Vagina (tissue), 2 donors: ENCODE data around the gene FLYWCH1. TPM values are rescaled to one million over a fixed set of nuclear protein-coding genes. Genes with fewer than 3 reads are reported as not detected.

ENCODE experiments used
- DNase-seq, 2 donors: peaks; one replicate each; pipeline ENCODE4 v3.0.0-alpha.2; 2017; ENCODE audit errors: extremely low spot score in 2 of 2
- H3K27ac ChIP-seq: fragments of 200-600 bp; sonication (generic); one replicate; pipeline ENCODE4 v1.5.1; 2019
- H3K27me3 ChIP-seq: fragments of 200-600 bp; sonication (generic); one replicate; pipeline ENCODE4 v1.5.1; 2019
- H3K36me3 ChIP-seq, 2 donors: fragments of 200-600 bp; sonication (generic); one replicate each; pipeline ENCODE4 v1.5.1; 2017 to 2019
- H3K4me1 ChIP-seq: fragments of 200-600 bp; sonication (generic); one replicate; pipeline ENCODE4 v1.5.1; 2019
- H3K4me3 ChIP-seq, 2 donors: fragments of 200-600 bp; sonication (generic); 1 replicate in 1 of 2; 2 replicates in 1 of 2; pipeline ENCODE4 v1.5.1; 2016 to 2019
- H3K9me3 ChIP-seq: fragments of 200-600 bp; sonication (generic); one replicate; pipeline ENCODE4 v1.5.1; 2019
- CTCF ChIP-seq, 3 experiments: fragments of 450-650 bp in 2 of 3; fragments of 200-600 bp in 1 of 3; sonication (generic) in 1 of 3; IDR thresholded peaks; one replicate each; pipeline ENCODE4 v1.5.1; 2017 to 2019; ENCODE audit warnings: antibody characterized with exemption in 3 of 3, mild to moderate bottlenecking in 2 of 3, moderate library complexity in 2 of 3
- POLR2A ChIP-seq, 2 donors: fragments of 450-650 bp; IDR thresholded peaks; one replicate each; pipeline ENCODE4 v1.6.1; 2017; ENCODE audit warnings: antibody characterized with exemption in 2 of 2, mild to moderate bottlenecking in 2 of 2, moderate library complexity in 2 of 2
- POLR2AphosphoS5 ChIP-seq, 2 donors: sonication (generic); formaldehyde crosslinking; IDR thresholded peaks; one replicate each; pipeline ENCODE4 v1.9.0; 2017; ENCODE audit warnings: antibody characterized with exemption in 2 of 2, mild to moderate bottlenecking in 2 of 2, low read depth in 1 of 2; ENCODE audit not compliant: insufficient read depth in 1 of 2
- intact Hi-C: fragments of 100-400 bp; cut with DNase I; formaldehyde crosslinking; loops from one replicate; pipeline ENCODE4 v1.15.1; 2023
- total RNA-seq: library from RNA; depleted of rRNA; stranded (reverse); fragments of >200 nt; gene quantifications from one replicate; pipeline ENCODE4 v1.2.3, GENCODE V29; 2016

FLYWCH1 gene
- total RNA-seq, 1 donor from 2014 or later = 32.9 TPM

- TF ChIP-seq CTCF (IDR thresholded peaks at IDR 0.05) (no peak), POLR2A (IDR thresholded peaks at IDR 0.05) (no peak), POLR2AphosphoS5 (IDR thresholded peaks at IDR 0.05; ENCODE audit: insufficient read depth in 1 of 2, low read depth in 1 of 2) (no peak)
- H3K4me1 ChIP-seq = no peaks in the 10 kb centered on the region
- DNase-seq = no peak
- peaks cover 0 to 7% of the 10 kb centered on the region in 2 donors for H3K36me3 ChIP-seq
- no peaks in the 10 kb centered on the region for H3K9me3 ChIP-seq
- H3K27me3 ChIP-seq = no peaks in the 10 kb centered on the region
- intact Hi-C loops = no loop called here
- no peak overlapping the region for H3K27ac ChIP-seq
- no peak overlapping the region for H3K4me3 ChIP-seq
These were observed 39.0 kb downstream of the FLYWCH1 start for GRCh38 chr16:2950773-2951172.

GRCh38 chr16:2952679-2953078 is 40.9 kb downstream of the FLYWCH1 start:
- Histone ChIP-seq H3K4me3 (no peak overlapping the region), H3K4me1 (no peaks in the 10 kb centered on the region), H3K27ac (no peak overlapping the region), H3K36me3 (no peaks in the 10 kb centered on the region), H3K27me3 (no peaks in the 10 kb centered on the region), H3K9me3 (no peaks in the 10 kb centered on the region)
- intact Hi-C loops = no loop called here
- TF ChIP-seq POLR2A (IDR thresholded peaks at IDR 0.05) = no peak
- TF ChIP-seq POLR2AphosphoS5 (IDR thresholded peaks at IDR 0.05; ENCODE audit: insufficient read depth in 1 of 2, low read depth in 1 of 2) = no peak
- TF ChIP-seq CTCF (IDR thresholded peaks at IDR 0.05) = no peak
- no peak for DNase-seq

GRCh38 chr16:2953706-2954627 is 42.2 kb downstream of the FLYWCH1 start:
- no peak for TF ChIP-seq POLR2AphosphoS5 (IDR thresholded peaks at IDR 0.05; ENCODE audit: insufficient read depth in 1 of 2, low read depth in 1 of 2)
- TF ChIP-seq CTCF (IDR thresholded peaks at IDR 0.05) = no peak
- Histone ChIP-seq H3K9me3 (no peaks in the 10 kb centered on the region), H3K4me3 (no peak overlapping the region), H3K4me1 (no peaks in the 10 kb centered on the region), H3K36me3 (no peaks in the 10 kb centered on the region), H3K27ac (no peak overlapping the region), H3K27me3 (no peaks in the 10 kb centered on the region)
- DNase-seq = no peak
- intact Hi-C loops = no loop called here

- no peak for DNase-seq
- TF ChIP-seq CTCF (IDR thresholded peaks at IDR 0.05) (no peak), POLR2A (IDR thresholded peaks at IDR 0.05) (no peak), POLR2AphosphoS5 (IDR thresholded peaks at IDR 0.05; ENCODE audit: insufficient read depth in 1 of 2, low read depth in 1 of 2) (no peak)
- Histone ChIP-seq H3K27ac (no peak overlapping the region), H3K4me1 (no peaks in the 10 kb centered on the region), H3K27me3 (no peaks in the 10 kb centered on the region), H3K4me3 (no peak overlapping the region), H3K36me3 (no peaks in the 10 kb centered on the region), H3K9me3 (no peaks in the 10 kb centered on the region)
- intact Hi-C loops = no loop called here
These were observed 43.1 kb downstream of the FLYWCH1 start for GRCh38 chr16:2954656-2955381.

- Histone ChIP-seq H3K9me3 (no peaks in the 10 kb centered on the region), H3K27ac (no peak overlapping the region), H3K4me1 (no peaks in the 10 kb centered on the region), H3K4me3 (no peak overlapping the region), H3K27me3 (no peaks in the 10 kb centered on the region), H3K36me3 (no peaks in the 10 kb centered on the region)
- DNase-seq = no peak
- intact Hi-C loops = no loop called here
- TF ChIP-seq POLR2A (IDR thresholded peaks at IDR 0.05) = no peak
- no peak for TF ChIP-seq CTCF (IDR thresholded peaks at IDR 0.05)
- no peak for TF ChIP-seq POLR2AphosphoS5 (IDR thresholded peaks at IDR 0.05; ENCODE audit: insufficient read depth in 1 of 2, low read depth in 1 of 2)
These were observed 43.7 kb downstream of the FLYWCH1 start for GRCh38 chr16:2955438-2955778.
